Measurements from ENCODE around the gene ENKD1. TPM values are rescaled to one million over a fixed set of nuclear protein-coding genes. Genes with fewer than 3 reads are reported as not detected.

The ENKD1 gene
- polyA plus RNA-seq, 4 donors: 4.1 to 13.2 (median 12.2) TPM

- no peak for DNase-seq
- 25 to 46% (median 40%) methylated on average over 23 to 25 of the region's 25 CpGs for WGBS, 3 donors
- H3K4me1 ChIP-seq (ENCODE audit: control insufficient read depth in 3 of 3, insufficient read depth in 2 of 3, low read depth in 1 of 3, low read length in 2 of 3): peaks cover 0 to 11% (median 0%) of the 10 kb centered on the region in 3 donors
- peaks cover 0 to 62% (median 13%) of the 10 kb centered on the region in 3 donors for H3K27me3 ChIP-seq (ENCODE audit: control insufficient read depth in 3 of 3, insufficient read depth in 3 of 3, low read length in 3 of 3)
- no peak overlapping the region for H3K4me3 ChIP-seq (ENCODE audit: low read depth in 1 of 3, low read length in 3 of 3)
- no peak overlapping the region for H3K27ac ChIP-seq (ENCODE audit: low read depth in 1 of 3, low read length in 2 of 3)
- H3K9me3 ChIP-seq (ENCODE audit: control insufficient read depth in 2 of 2, insufficient read depth in 1 of 2, low read depth in 1 of 2, low read length in 1 of 2): peaks cover 0 to 3% of the 10 kb centered on the region in 2 donors
- no peak for FAIRE-seq
- peaks cover 0 to 24% (median 2%) of the 10 kb centered on the region in 3 donors for H3K36me3 ChIP-seq (ENCODE audit: control insufficient read depth in 3 of 3, insufficient read depth in 2 of 3, low read depth in 1 of 3, low read length in 3 of 3)
Measured at GRCh38 chr16:67653789-67654402, 12.7 kb downstream of the ENKD1 start.

GRCh38 chr16:67653128-67653788 lies 13.3 kb downstream of the ENKD1 start:
- peaks cover 0 to 3% of the 10 kb centered on the region in 2 donors for H3K9me3 ChIP-seq (ENCODE audit: control insufficient read depth in 2 of 2, insufficient read depth in 1 of 2, low read depth in 1 of 2, low read length in 1 of 2)
- H3K27me3 ChIP-seq (ENCODE audit: control insufficient read depth in 3 of 3, insufficient read depth in 3 of 3, low read length in 3 of 3): peaks cover 0 to 68% (median 13%) of the 10 kb centered on the region in 3 donors
- peaks cover 0 to 18% (median 2%) of the 10 kb centered on the region in 3 donors for H3K36me3 ChIP-seq (ENCODE audit: control insufficient read depth in 3 of 3, insufficient read depth in 2 of 3, low read depth in 1 of 3, low read length in 3 of 3)
- no peak overlapping the region for H3K27ac ChIP-seq (ENCODE audit: low read depth in 1 of 3, low read length in 2 of 3)
- peak overlapping the region in 2 of 3 donors; percentile 25 to 45 for H3K4me3 ChIP-seq (ENCODE audit: low read depth in 1 of 3, low read length in 3 of 3)
- FAIRE-seq (no peak), DNase-seq (no peak)
- H3K4me1 ChIP-seq (ENCODE audit: control insufficient read depth in 3 of 3, insufficient read depth in 2 of 3, low read depth in 1 of 3, low read length in 2 of 3): peaks cover 0 to 8% (median 0%) of the 10 kb centered on the region in 3 donors
- 13 to 35% (median 28%) methylated on average over 43 to 68 of the region's 68 CpGs for WGBS, 3 donors

GRCh38 chr16:67652578-67653127 lies 13.9 kb downstream of the ENKD1 start:
- peak overlapping the region in 1 of 3 donors; percentile 45 for H3K4me3 ChIP-seq (ENCODE audit: low read depth in 1 of 3, low read length in 3 of 3)
- no peak for FAIRE-seq
- peaks cover 0 to 12% (median 2%) of the 10 kb centered on the region in 3 donors for H3K36me3 ChIP-seq (ENCODE audit: control insufficient read depth in 3 of 3, insufficient read depth in 2 of 3, low read depth in 1 of 3, low read length in 3 of 3)
- 22 to 29% (median 23%) methylated on average over 13 to 59 of the region's 59 CpGs for WGBS, 3 donors
- H3K9me3 ChIP-seq (ENCODE audit: control insufficient read depth in 2 of 2, insufficient read depth in 1 of 2, low read depth in 1 of 2, low read length in 1 of 2): peaks cover 0 to 3% of the 10 kb centered on the region in 2 donors
- H3K4me1 ChIP-seq (ENCODE audit: control insufficient read depth in 3 of 3, insufficient read depth in 2 of 3, low read depth in 1 of 3, low read length in 2 of 3): peaks cover 0 to 8% (median 0%) of the 10 kb centered on the region in 3 donors
- no peak overlapping the region for H3K27ac ChIP-seq (ENCODE audit: low read depth in 1 of 3, low read length in 2 of 3)
- H3K27me3 ChIP-seq (ENCODE audit: control insufficient read depth in 3 of 3, insufficient read depth in 3 of 3, low read length in 3 of 3): peaks cover 2 to 74% (median 13%) of the 10 kb centered on the region in 3 donors
- DNase-seq: peak in 1 of 2 donors; percentile 47

GRCh38 chr16:67651847-67652246 lies 14.7 kb downstream of the ENKD1 start:
- FAIRE-seq: no peak

GRCh38 chr16:67651039-67651438 lies 15.5 kb downstream of the ENKD1 start:
- Histone ChIP-seq H3K4me3 (ENCODE audit: low read depth in 1 of 3, low read length in 3 of 3) (no peak overlapping the region), H3K27me3 (ENCODE audit: control insufficient read depth in 3 of 3, insufficient read depth in 3 of 3, low read length in 3 of 3) (peaks cover 4 to 90% (median 14%) of the 10 kb centered on the region in 3 donors), H3K4me1 (ENCODE audit: control insufficient read depth in 3 of 3, insufficient read depth in 2 of 3, low read depth in 1 of 3, low read length in 2 of 3) (peaks cover 0 to 8% (median 0%) of the 10 kb centered on the region in 3 donors), H3K9me3 (ENCODE audit: control insufficient read depth in 2 of 2, insufficient read depth in 1 of 2, low read depth in 1 of 2, low read length in 1 of 2) (peaks cover 0 to 3% of the 10 kb centered on the region in 2 donors), H3K36me3 (ENCODE audit: control insufficient read depth in 3 of 3, insufficient read depth in 2 of 3, low read depth in 1 of 3, low read length in 3 of 3) (no peaks in the 10 kb centered on the region), H3K27ac (ENCODE audit: low read depth in 1 of 3, low read length in 2 of 3) (no peak overlapping the region)
- no peak for DNase-seq
- FAIRE-seq: no peak
- WGBS, 3 donors: 89 to 91% (median 89%) methylated on average over 7 of the region's 7 CpGs

More at GRCh38 chr16:67651847-67652246, 14.7 kb downstream of the ENKD1 start:
- peaks cover 0 to 4% (median 0%) of the 10 kb centered on the region in 3 donors for H3K36me3 ChIP-seq (ENCODE audit: control insufficient read depth in 3 of 3, insufficient read depth in 2 of 3, low read depth in 1 of 3, low read length in 3 of 3)
- no peak overlapping the region for H3K4me3 ChIP-seq (ENCODE audit: low read depth in 1 of 3, low read length in 3 of 3)
- H3K4me1 ChIP-seq (ENCODE audit: control insufficient read depth in 3 of 3, insufficient read depth in 2 of 3, low read depth in 1 of 3, low read length in 2 of 3): peaks cover 0 to 8% (median 0%) of the 10 kb centered on the region in 3 donors
- peaks cover 4 to 82% (median 13%) of the 10 kb centered on the region in 3 donors for H3K27me3 ChIP-seq (ENCODE audit: control insufficient read depth in 3 of 3, insufficient read depth in 3 of 3, low read length in 3 of 3)
- no peak overlapping the region for H3K27ac ChIP-seq (ENCODE audit: low read depth in 1 of 3, low read length in 2 of 3)
- DNase-seq: no peak
- 83 to 90% (median 87%) methylated on average over 4 of the region's 4 CpGs for WGBS, 3 donors
- H3K9me3 ChIP-seq (ENCODE audit: control insufficient read depth in 2 of 2, insufficient read depth in 1 of 2, low read depth in 1 of 2, low read length in 1 of 2): peaks cover 0 to 3% of the 10 kb centered on the region in 2 donors

- WGBS, 3 donors: 54 to 69% (median 69%) methylated on average over 8 of the region's 8 CpGs
- Histone ChIP-seq H3K4me1 (ENCODE audit: control insufficient read depth in 3 of 3, insufficient read depth in 2 of 3, low read depth in 1 of 3, low read length in 2 of 3) (peaks cover 0 to 8% (median 0%) of the 10 kb centered on the region in 3 donors), H3K27me3 (ENCODE audit: control insufficient read depth in 3 of 3, insufficient read depth in 3 of 3, low read length in 3 of 3) (peaks cover 4 to 95% (median 19%) of the 10 kb centered on the region in 3 donors), H3K4me3 (ENCODE audit: low read depth in 1 of 3, low read length in 3 of 3) (no peak overlapping the region), H3K9me3 (ENCODE audit: control insufficient read depth in 2 of 2, insufficient read depth in 1 of 2, low read depth in 1 of 2, low read length in 1 of 2) (peaks cover 0 to 3% of the 10 kb centered on the region in 2 donors), H3K36me3 (ENCODE audit: control insufficient read depth in 3 of 3, insufficient read depth in 2 of 3, low read depth in 1 of 3, low read length in 3 of 3) (no peaks in the 10 kb centered on the region), H3K27ac (ENCODE audit: low read depth in 1 of 3, low read length in 2 of 3) (no peak overlapping the region)
- no peak for FAIRE-seq
- no peak for DNase-seq
Measured at GRCh38 chr16:67650023-67650422, 16.5 kb downstream of the ENKD1 start.

- peaks cover 0 to 3% of the 10 kb centered on the region in 2 donors for H3K9me3 ChIP-seq (ENCODE audit: control insufficient read depth in 2 of 2, insufficient read depth in 1 of 2, low read depth in 1 of 2, low read length in 1 of 2)
- no peak overlapping the region for H3K4me3 ChIP-seq (ENCODE audit: low read depth in 1 of 3, low read length in 3 of 3)
- FAIRE-seq (no peak), DNase-seq (peak; percentile 31 to 56)
- H3K27ac ChIP-seq (ENCODE audit: low read depth in 1 of 3, low read length in 2 of 3): no peak overlapping the region
- H3K27me3 ChIP-seq (ENCODE audit: control insufficient read depth in 3 of 3, insufficient read depth in 3 of 3, low read length in 3 of 3): peaks cover 4 to 92% (median 19%) of the 10 kb centered on the region in 3 donors
- no peaks in the 10 kb centered on the region for H3K36me3 ChIP-seq (ENCODE audit: control insufficient read depth in 3 of 3, insufficient read depth in 2 of 3, low read depth in 1 of 3, low read length in 3 of 3)
- 21 to 38% (median 35%) methylated on average over 32 to 34 of the region's 34 CpGs for WGBS, 3 donors
- peaks cover 0 to 8% (median 0%) of the 10 kb centered on the region in 3 donors for H3K4me1 ChIP-seq (ENCODE audit: control insufficient read depth in 3 of 3, insufficient read depth in 2 of 3, low read depth in 1 of 3, low read length in 2 of 3)
Measured at GRCh38 chr16:67649494-67649931, 17.0 kb downstream of the ENKD1 start.

- DNase-seq (no peak), FAIRE-seq (no peak)
- H3K27ac ChIP-seq (ENCODE audit: low read depth in 1 of 3, low read length in 2 of 3): no peak overlapping the region
- no peaks in the 10 kb centered on the region for H3K36me3 ChIP-seq (ENCODE audit: control insufficient read depth in 3 of 3, insufficient read depth in 2 of 3, low read depth in 1 of 3, low read length in 3 of 3)
- no peak overlapping the region for H3K4me3 ChIP-seq (ENCODE audit: low read depth in 1 of 3, low read length in 3 of 3)
- peaks cover 0 to 8% (median 0%) of the 10 kb centered on the region in 3 donors for H3K4me1 ChIP-seq (ENCODE audit: control insufficient read depth in 3 of 3, insufficient read depth in 2 of 3, low read depth in 1 of 3, low read length in 2 of 3)
- H3K9me3 ChIP-seq (ENCODE audit: control insufficient read depth in 2 of 2, insufficient read depth in 1 of 2, low read depth in 1 of 2, low read length in 1 of 2): peaks cover 0 to 3% of the 10 kb centered on the region in 2 donors
- 38 to 60% (median 60%) methylated on average over 32 to 35 of the region's 35 CpGs for WGBS, 3 donors
- H3K27me3 ChIP-seq (ENCODE audit: control insufficient read depth in 3 of 3, insufficient read depth in 3 of 3, low read length in 3 of 3): peaks cover 4 to 92% (median 19%) of the 10 kb centered on the region in 3 donors
Measured at GRCh38 chr16:67648764-67649407, 17.7 kb downstream of the ENKD1 start.

All from small intestine (tissue), 7 donors.